Stimulated activated CD8-positive, alpha-beta memory T cell treated with anti-CD3 and anti-CD28 coated beads, Interleukin-4, amount 100 ng/mL, for 24 hours (primary cell): ENCODE results near the gene TET3.

ENCODE experiments used
- DNase-seq: peaks from one replicate; pipeline ENCODE4 v3.0.0-alpha.2; 2020; ENCODE audit warnings: low read depth

Gene TET3

DNA sequence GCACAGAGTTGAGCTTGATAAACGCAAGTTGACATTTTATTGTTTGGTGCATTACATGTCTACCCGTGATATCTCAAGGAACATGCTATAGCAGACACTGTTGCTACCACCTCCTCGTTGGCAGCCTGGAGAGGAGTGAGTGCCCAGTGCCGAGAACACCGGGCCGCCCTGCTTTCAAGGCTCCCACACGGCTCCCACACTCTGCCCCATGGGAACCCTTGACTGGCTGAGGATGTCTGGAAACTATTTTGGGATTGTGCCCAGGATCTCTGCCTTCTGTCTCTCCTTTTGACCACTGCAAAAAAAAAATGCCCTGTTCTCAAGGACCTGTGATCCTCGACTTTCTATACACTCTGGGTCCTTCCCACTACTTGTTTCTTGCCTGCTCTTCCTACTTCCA lies 21.1 kb downstream of the TET3 start:
- no peak for DNase-seq

DNA sequence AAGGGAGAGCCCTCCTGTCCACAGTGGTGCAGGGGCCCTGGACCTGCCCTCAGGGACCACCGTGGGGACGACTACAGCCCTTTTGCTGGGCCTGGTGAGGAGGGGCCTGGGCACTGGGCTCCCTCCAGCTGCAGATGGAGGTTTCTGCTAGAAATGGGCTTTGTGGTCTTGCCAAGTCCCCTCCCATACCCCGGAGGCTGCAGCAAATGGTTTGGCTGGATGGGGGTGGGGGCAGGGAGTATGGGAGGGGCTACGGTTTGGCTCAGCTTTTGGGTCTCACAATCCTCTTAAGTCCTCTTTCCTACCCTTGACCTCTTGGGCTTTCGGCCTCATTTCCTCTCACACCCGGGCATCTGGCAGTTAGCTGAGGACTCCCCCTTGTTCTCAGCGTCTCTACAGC lies 21.7 kb downstream of the TET3 start:
- DNase-seq, result no peak

DNA sequence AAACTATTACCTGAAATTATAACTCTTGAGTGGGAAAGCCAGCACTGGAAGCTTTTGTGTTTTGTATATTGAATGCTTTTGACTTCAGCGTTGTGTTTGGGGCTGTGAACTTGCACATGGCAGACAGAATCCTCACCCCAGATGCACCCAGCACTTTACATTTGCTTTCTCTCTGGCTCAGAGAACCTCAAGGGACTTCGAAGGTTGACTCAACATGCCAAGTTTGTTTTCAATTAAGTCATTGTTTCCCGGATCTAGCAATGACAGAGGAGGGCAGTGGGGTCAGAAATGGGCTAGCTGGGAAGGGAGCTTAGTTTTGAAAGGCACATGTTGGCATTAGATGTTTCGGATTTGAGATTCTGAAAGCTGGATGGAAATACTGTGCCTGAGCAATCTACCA lies 22.4 kb downstream of the TET3 start:
- DNase-seq, result no peak

DNA sequence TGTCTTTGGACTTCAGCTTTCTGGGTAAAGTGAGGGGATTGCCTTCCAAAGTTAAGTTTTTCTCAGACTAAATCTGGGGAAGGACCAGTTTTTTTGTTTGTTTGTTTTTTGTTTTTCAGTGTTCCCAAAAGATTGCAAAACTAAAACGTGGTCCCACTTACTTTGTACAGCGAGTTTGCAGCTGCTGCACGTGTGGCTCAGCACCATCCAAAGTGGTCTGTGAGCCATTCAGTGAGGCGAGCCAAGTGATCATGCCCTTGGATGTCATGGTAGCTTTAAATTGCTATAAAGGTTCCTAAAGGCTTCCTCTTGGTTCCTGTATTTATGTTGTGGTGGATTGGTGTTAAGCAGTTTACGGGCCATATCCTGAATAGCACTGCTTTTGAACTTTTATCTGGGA lies 23.0 kb downstream of the TET3 start:
- no peak for DNase-seq

- no peak for DNase-seq
Measured at GRCh38 chr2:74008761-74009395, 24.2 kb downstream of the TET3 start.

DNA sequence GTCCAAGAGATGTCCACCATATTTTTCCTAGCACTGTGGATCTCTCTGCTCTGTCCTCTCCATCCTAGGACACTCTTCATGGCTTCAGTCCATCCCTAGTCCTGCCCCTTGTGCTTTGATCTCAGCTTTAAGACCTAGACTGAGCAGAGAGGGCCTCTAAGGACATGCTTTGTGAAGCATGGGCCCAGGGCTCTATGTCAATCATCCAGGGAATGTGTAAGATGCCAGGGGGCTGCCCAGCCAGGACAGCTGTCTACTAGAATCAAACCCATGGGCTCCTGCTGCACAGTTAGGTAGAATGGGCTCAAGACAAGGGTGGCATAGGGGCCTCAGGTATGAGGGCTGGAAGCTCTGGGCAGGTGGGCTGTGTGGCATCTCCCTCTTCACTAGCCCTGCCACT lies 24.9 kb downstream of the TET3 start:
- DNase-seq, result no peak

DNA sequence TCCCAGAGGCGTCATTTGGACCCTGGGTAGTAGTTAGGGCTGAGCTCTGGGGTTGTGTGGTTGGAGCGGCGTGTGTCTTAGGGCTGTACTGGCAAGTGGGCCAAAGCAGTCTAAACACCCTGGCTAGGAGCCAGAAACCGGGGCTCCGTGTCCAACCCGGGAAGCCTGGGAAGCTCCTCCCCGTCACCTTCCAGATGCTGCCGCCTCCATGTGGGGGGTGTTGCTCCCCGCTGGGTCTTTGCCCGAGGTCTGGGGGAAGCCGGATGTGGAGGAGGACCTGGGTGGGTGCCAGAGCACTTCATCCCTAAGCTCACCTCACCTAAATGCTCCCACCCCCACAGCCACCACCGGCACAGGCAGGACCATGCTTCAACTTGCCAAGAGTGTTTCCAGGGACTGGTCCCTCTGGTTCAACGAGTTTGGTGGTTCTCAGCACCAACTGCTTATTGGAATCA lies 25.4 kb downstream of the TET3 start:
- DNase-seq, result no peak

- DNase-seq, result no peak
Measured at GRCh38 chr2:74011246-74011645, 26.5 kb downstream of the TET3 start.

GRCh38 chr2:74014813-74015212 lies 30.1 kb downstream of the TET3 start:
- no peak for DNase-seq

DNA sequence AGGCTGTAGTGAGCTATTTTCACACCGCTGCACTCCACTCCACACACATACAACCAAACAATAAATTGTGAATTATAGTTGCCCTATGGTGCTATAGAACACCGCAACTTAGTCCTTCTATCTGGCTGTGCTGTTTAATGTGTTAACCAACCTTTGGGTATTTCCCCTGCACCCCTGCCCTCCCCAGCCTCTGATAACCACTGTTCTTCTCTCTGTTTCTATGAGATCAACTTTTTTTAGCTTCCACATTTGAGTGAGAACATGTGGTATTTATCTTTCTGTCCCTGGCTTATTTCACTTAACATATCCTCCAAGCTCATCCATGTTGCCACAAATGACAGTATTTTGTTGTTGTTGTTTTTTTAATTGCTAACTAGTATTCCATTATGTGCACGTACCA lies 32.5 kb downstream of the TET3 start:
- DNase-seq, result no peak

DNA sequence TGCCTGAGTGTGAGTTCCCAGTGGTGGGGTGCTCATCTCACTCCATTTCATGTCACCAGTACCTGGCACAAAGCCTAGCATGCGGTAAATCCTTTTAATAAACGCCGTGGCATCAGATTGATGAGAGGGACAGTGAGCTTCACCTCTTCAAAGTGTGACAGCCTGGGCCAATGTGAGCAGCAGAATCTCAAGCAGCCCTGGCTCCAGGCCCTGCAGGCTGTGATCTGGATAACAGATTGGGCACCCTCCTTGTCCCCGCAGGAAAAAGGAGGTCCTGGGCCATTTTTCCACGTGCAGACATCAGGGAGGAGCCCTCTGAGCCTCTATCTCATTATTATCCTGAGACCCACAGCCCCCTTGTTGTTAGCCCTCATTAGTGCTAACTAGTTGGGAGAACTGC lies 34.8 kb downstream of the TET3 start:
- DNase-seq, result no peak

- DNase-seq, result no peak
Measured at GRCh38 chr2:74020702-74021406, 36.1 kb downstream of the TET3 start.

DNA sequence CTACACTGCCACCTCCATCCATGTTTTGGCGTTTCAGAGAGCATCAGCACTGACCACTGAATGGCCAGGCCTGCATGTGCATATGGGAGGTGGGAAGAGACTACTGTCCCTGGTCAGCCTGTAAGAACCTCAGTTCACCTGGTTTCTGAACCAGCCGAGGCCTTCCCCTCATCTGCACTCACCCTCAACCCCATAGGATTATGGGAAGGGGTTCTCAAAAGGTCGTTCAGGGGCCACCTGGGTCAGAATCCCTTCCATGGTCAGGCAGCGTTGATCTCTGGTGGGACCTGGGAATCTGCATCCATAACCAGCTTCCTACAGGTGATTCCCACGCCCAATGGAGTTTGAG lies 36.7 kb downstream of the TET3 start:
- DNase-seq, result no peak

GRCh38 chr2:74024216-74024615 lies 39.5 kb downstream of the TET3 start:
- no peak for DNase-seq

- DNase-seq, result no peak
Measured at GRCh38 chr2:74025971-74026612, 41.4 kb downstream of the TET3 start.

- DNase-seq, result no peak
Measured at GRCh38 chr2:74026687-74027241, 42.1 kb downstream of the TET3 start.

DNA sequence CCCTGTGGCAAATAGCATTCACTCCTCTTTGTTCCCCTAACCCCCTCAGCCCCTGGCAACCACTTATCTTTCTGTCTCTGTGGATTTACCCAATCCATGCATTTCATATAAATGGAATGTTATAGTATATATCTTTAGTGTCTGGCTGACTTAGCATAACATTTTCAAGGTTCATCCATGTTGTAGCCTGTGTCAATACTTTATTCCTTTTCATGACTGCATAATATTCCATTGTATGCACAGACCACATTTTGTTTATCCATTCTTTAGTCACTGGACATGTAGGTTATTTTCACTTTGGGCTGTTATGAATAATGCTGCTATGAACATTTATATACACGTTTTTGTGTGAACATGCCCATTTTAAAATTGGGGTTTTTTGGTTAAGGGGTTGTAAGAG lies 42.8 kb downstream of the TET3 start:
- DNase-seq, result no peak

GRCh38 chr2:74028290-74028689 lies 43.6 kb downstream of the TET3 start:
- DNase-seq, result no peak

- DNase-seq, result no peak
Measured at GRCh38 chr2:74028741-74029140, 44.0 kb downstream of the TET3 start.

- DNase-seq, result no peak
Measured at GRCh38 chr2:74029714-74030397, 45.1 kb downstream of the TET3 start.

- DNase-seq, result no peak
Measured at GRCh38 chr2:74031221-74031620, 46.5 kb downstream of the TET3 start.

GRCh38 chr2:74031959-74032287 lies 47.2 kb downstream of the TET3 start:
- DNase-seq, result no peak

DNA sequence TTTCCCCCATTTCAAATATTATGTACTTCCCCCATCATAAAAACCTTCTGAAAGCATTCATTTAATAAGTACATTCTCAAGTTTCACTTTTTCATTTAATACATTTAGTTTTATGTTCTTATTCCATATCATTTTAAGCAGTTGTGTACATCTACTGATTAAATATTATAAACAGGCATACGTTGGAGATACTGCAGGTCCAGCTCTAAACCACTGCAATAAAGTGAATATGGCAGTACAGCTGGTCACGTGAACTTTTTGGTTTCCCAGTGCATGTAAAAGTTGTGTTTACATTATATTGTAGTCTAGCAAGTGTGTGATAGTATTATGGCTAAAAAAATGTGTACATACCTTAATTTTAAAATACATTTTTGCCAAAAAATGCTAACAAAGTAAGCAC lies 48.7 kb downstream of the TET3 start:
- DNase-seq, result no peak
